Prostate gland (tissue), 2 donors: ENCODE data around the gene GRK2. TPM values are rescaled to one million over a fixed set of nuclear protein-coding genes. Genes with fewer than 3 reads are reported as not detected.

ENCODE experiments used
- DNase-seq: peaks from one replicate; pipeline ENCODE4 v3.0.0-alpha.2; 2019; ENCODE audit warnings: low spot score
- H3K27ac ChIP-seq, 2 donors: fragments of 200-600 bp; sonication (generic); 2 replicates each; pipeline ENCODE4 v1.5.1; 2017 to 2019
- H3K27me3 ChIP-seq: fragments of 200-600 bp; sonication (generic); replicated peaks from 2 replicates; pipeline ENCODE4 v1.5.1; 2019; ENCODE audit not compliant: insufficient read depth
- H3K36me3 ChIP-seq, 2 donors: fragments of 200-600 bp; sonication (generic); 1 replicate in 1 of 2; 2 replicates in 1 of 2; pipeline versions ENCODE4 v1.5.1 to v1.8.1; 2017 to 2019
- H3K4me1 ChIP-seq: fragments of 200-600 bp; sonication (generic); replicated peaks from 2 replicates; pipeline ENCODE4 v1.5.1; 2019
- H3K4me3 ChIP-seq, 2 donors: fragments of 200-600 bp; sonication (generic); 2 replicates each; pipeline ENCODE4 v1.5.1; 2017 to 2019
- H3K9me3 ChIP-seq: fragments of 200-600 bp; sonication (generic); 2 replicates; pipeline ENCODE4 v1.5.1; 2017
- CTCF ChIP-seq, 4 experiments: fragments of 200-600 bp in 2 of 4; fragments of 450-650 bp in 2 of 4; sonication (generic) in 2 of 4; IDR thresholded peaks; 1 replicate in 3 of 4; 2 replicates in 1 of 4; pipeline ENCODE4 v1.5.1; 2016 to 2019; ENCODE audit warnings: antibody characterized with exemption in 4 of 4, mild to moderate bottlenecking in 2 of 4, moderate library complexity in 2 of 4
- POLR2A ChIP-seq: fragments of 450-650 bp; IDR thresholded peaks from one replicate; pipeline ENCODE4 v1.6.1; 2016; ENCODE audit warnings: antibody characterized with exemption, mild to moderate bottlenecking
- POLR2AphosphoS5 ChIP-seq: sonication (generic); formaldehyde crosslinking; IDR thresholded peaks from one replicate; pipeline ENCODE4 v1.6.1; 2017; ENCODE audit warnings: antibody characterized with exemption
- WGBS: methylation state at CpG from one replicate; pipeline ENCODE4 v1.1.5; 2018; 5-methylcytosine and 5-hydroxymethylcytosine counted together
- intact Hi-C: fragments of 100-400 bp; cut with DNase I; formaldehyde crosslinking; loops from one replicate; pipeline ENCODE4 v1.14.2; 2022
- total RNA-seq, 2 donors: library from RNA; depleted of rRNA; stranded (reverse); fragments of >200 nt; gene quantifications; one replicate each; pipeline ENCODE4 v1.1.0, GENCODE V29; 2016

The GRK2 gene
- total RNA-seq, 2 donors from 2014 or later, result 102 to 111 TPM

DNA sequence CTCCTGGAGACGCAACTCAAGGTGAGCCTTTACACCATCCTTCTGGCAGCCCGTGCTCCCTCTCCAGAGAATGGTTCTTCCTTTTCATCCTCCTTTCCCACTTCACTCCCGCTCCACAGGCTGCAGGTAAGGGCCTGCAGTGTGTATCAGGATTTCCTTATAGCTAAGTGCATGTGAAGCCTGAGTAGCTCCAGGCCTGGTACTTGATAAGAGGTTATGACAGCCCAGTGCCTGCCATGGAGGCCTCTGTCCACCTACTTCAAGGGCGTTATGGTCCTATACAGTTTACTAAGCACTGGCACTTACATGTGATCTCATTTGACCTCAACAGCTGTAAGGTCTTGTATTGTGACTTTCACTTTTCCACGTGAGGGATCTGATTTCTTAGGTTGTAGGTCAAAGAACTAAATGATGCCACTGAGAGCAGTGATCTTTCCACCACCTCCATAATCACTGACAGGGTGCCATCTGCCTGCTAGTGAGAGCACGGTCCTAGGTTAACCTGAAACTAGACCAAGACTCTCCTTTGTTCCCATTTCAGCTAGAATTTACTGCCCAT lies 55.1 kb downstream of the GRK2 start:
- H3K27ac ChIP-seq, result no peak overlapping the region
- H3K9me3 ChIP-seq, result no peaks in the 10 kb centered on the region
- H3K4me1 ChIP-seq, result no peaks in the 10 kb centered on the region
- peaks cover 0 to 2% of the 10 kb centered on the region in 2 donors for H3K36me3 ChIP-seq
- no peak overlapping the region for H3K4me3 ChIP-seq
- H3K27me3 ChIP-seq, result no peaks in the 10 kb centered on the region
- DNase-seq, result no peak
- intact Hi-C loops, result no loop called here
- TF ChIP-seq CTCF (IDR thresholded peaks at IDR 0.05), result no peak
- no peak for TF ChIP-seq POLR2A
- no peak for TF ChIP-seq POLR2AphosphoS5
- 82% methylated on average over 6 of the region's 6 CpGs for WGBS

DNA sequence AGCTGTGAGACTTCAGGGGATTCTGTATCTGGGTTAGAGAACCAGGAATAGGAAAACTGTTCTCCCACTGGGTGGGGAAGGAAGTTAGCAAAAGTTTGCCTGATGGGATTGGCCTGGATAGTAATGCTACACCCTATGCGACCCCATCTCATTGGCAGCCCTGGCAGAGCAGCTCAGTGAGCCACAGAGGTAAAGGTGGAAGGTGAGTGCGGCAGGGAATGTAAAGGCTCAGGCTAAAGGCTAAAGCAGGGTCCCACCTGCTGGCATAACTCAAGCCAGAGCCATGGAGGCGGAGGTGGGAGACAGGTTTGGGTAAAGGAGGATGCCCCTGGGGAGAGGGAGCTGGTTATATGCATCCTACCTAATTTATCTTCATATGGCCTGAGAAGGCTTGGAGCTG lies 55.8 kb downstream of the GRK2 start:
- H3K36me3 ChIP-seq, result peaks cover 0 to 2% of the 10 kb centered on the region in 2 donors
- WGBS, result 91% methylated on average over 3 of the region's 3 CpGs
- no peak overlapping the region for H3K27ac ChIP-seq
- TF ChIP-seq POLR2AphosphoS5, result no peak
- TF ChIP-seq CTCF (IDR thresholded peaks at IDR 0.05), result no peak
- no peak for TF ChIP-seq POLR2A
- H3K4me1 ChIP-seq, result no peaks in the 10 kb centered on the region
- DNase-seq, result no peak
- intact Hi-C loops, result no loop called here
- no peaks in the 10 kb centered on the region for H3K9me3 ChIP-seq
- H3K27me3 ChIP-seq, result no peaks in the 10 kb centered on the region
- H3K4me3 ChIP-seq, result no peak overlapping the region

GRCh38 chr11:67323526-67323925 lies 57.3 kb downstream of the GRK2 start:
- WGBS, result 91% methylated on average over 7 of the region's 7 CpGs
- no peaks in the 10 kb centered on the region for H3K27me3 ChIP-seq
- H3K27ac ChIP-seq, result no peak overlapping the region
- no peaks in the 10 kb centered on the region for H3K9me3 ChIP-seq
- no peak overlapping the region for H3K4me3 ChIP-seq
- no peak for DNase-seq
- intact Hi-C loops, result no loop called here
- no peaks in the 10 kb centered on the region for H3K4me1 ChIP-seq
- H3K36me3 ChIP-seq, result peaks cover 0 to 2% of the 10 kb centered on the region in 2 donors
- no peak for TF ChIP-seq CTCF (IDR thresholded peaks at IDR 0.05)
- TF ChIP-seq POLR2AphosphoS5, result no peak
- TF ChIP-seq POLR2A, result no peak

DNA sequence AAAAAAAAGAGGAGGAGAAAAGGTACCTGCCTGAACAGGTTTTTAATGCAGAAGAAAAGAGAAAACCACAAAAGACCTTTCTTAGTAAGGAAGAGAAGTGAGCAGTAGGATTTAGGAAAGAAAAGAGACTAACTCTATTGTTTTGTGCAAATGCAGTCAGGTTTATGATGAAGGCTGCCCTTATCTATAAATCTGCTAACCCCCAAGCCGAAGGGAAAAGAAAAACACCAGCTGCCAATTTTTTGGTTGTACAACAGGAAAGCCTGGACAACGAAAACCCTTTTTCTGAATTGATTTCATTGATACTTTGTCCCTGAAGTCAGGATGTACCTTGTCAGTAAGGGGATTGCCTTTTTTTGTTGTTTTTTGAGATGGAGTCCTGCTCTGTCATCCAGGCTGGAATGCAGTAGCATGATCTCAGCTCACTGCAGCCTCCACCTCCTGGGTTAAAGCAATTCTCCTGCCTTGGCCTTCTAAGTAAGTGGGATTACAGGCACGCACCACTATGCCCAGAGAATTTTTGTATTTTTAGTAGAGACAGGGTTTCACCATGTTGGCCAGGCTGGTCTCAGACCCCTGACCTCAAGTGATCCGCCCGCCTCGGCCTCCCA lies 65.9 kb downstream of the GRK2 start:
- Histone ChIP-seq H3K27ac (no peak overlapping the region), H3K4me3 (no peak overlapping the region), H3K4me1 (no peaks in the 10 kb centered on the region), H3K9me3 (no peaks in the 10 kb centered on the region), H3K27me3 (no peaks in the 10 kb centered on the region), H3K36me3 (no peaks in the 10 kb centered on the region)
- no peak for TF ChIP-seq CTCF (IDR thresholded peaks at IDR 0.05)
- no peak for TF ChIP-seq POLR2AphosphoS5
- TF ChIP-seq POLR2A, result no peak
- no peak for DNase-seq
- intact Hi-C loops, result no loop called here
- WGBS, result 61% methylated on average over 6 of the region's 6 CpGs

Other genes with a start within 250 kb of the GRK2 start
- 1 to 10 TPM; 2.1 to 3.4 TPM for gene SYT12, start 243.3 kb upstream of the GRK2 start, total RNA-seq
- gene RHOD, start 209.6 kb upstream of the GRK2 start, total RNA-seq, result 10 to 100 TPM; 26.2 to 69.5 TPM
- 10 to 100 TPM; 50.3 to 97.6 TPM for gene KDM2A, start 147.2 kb upstream of the GRK2 start, total RNA-seq
- 10 to 100 TPM; 35.9 to 75.3 TPM for gene ANKRD13D, start 22.8 kb downstream of the GRK2 start, total RNA-seq
- 100 to 1,000 TPM in 1 of 2 donors, 10 to 100 TPM in 1; 70.9 to 101 TPM for gene SSH3, start 37.1 kb downstream of the GRK2 start, total RNA-seq
- gene POLD4, start 87.1 kb downstream of the GRK2 start, total RNA-seq, result 100 to 1,000 TPM in 1 of 2 donors, 10 to 100 TPM in 1; 95.1 to 145 TPM
- 1 to 10 TPM; 2.5 to 2.6 TPM for gene CLCF1, start 107.1 kb downstream of the GRK2 start, total RNA-seq
- 10 to 100 TPM; 30.2 to 49.4 TPM for gene RAD9A, start 125.5 kb downstream of the GRK2 start, total RNA-seq
- gene PPP1CA, start 135.4 kb downstream of the GRK2 start, total RNA-seq, result 100 to 1,000 TPM; 168 to 215 TPM
- 1 to 10 TPM; 3.7 to 6.5 TPM for gene TBC1D10C, start 137.6 kb downstream of the GRK2 start, total RNA-seq
- 1 to 10 TPM in 1 of 2 donors, under 1 TPM in 1; 0.91 to 1.0 TPM for gene CARNS1, start 149.2 kb downstream of the GRK2 start, total RNA-seq
- 10 to 100 TPM; 54.5 to 72.9 TPM for gene RPS6KB2, start 162.0 kb downstream of the GRK2 start, total RNA-seq
- gene PTPRCAP, start 171.2 kb downstream of the GRK2 start, total RNA-seq, result 1 to 10 TPM; 2.9 to 5.9 TPM
- gene CORO1B, start 177.0 kb downstream of the GRK2 start, total RNA-seq, result 100 to 1,000 TPM; 106 to 184 TPM
- not detected for gene GPR152, start 186.3 kb downstream of the GRK2 start, total RNA-seq
- 1 to 10 TPM; 4.3 to 6.1 TPM for gene CABP4, start 188.9 kb downstream of the GRK2 start, total RNA-seq
- gene TMEM134, start 202.8 kb downstream of the GRK2 start, total RNA-seq, result 100 to 1,000 TPM; 106 to 402 TPM
- 10 to 100 TPM; 63.7 to 93.7 TPM for gene AIP, start 216.6 kb downstream of the GRK2 start, total RNA-seq
- 10 to 100 TPM; 19.3 to 26.9 TPM for gene PITPNM1, start 238.9 kb downstream of the GRK2 start, total RNA-seq
- gene CDK2AP2, start 241.7 kb downstream of the GRK2 start, total RNA-seq, result 10 to 100 TPM; 57.1 to 91.9 TPM